NCI-H1930 (cell line): Measurements from ENCODE around the gene CFAP46.

Source experiments
- DNase-seq, 2 experiments: peaks; one replicate each; lab custom pipeline; 2025; lab: John Stamatoyannopoulos, UW

The CFAP46 gene

GRCh38 chr10:132942101-132943057 is at the start of gene CFAP46:
Gene CFAP46, minus strand, starts transcription at chr10:132942570. Its CDS starts 86 bp downstream, at chr10:132942484.
- peak; percentile 29 to 62 for DNase-seq

- no peak for DNase-seq
Observed at GRCh38 chr10:132991706-132992432, 49.5 kb upstream of the CFAP46 start.

- DNase-seq: no peak
Observed at GRCh38 chr10:132990684-132991545, 48.5 kb upstream of the CFAP46 start.

- no peak for DNase-seq
Observed at GRCh38 chr10:132989476-132990415, 47.4 kb upstream of the CFAP46 start.

- DNase-seq: no peak
Observed at GRCh38 chr10:132988988-132989387, 46.6 kb upstream of the CFAP46 start.

GRCh38 chr10:132987671-132988571 is 45.6 kb upstream of the CFAP46 start:
- no peak for DNase-seq

- DNase-seq: no peak
Observed at GRCh38 chr10:132986978-132987377, 44.6 kb upstream of the CFAP46 start.

- no peak for DNase-seq
Observed at GRCh38 chr10:132986576-132986975, 44.2 kb upstream of the CFAP46 start.

- DNase-seq: no peak
Observed at GRCh38 chr10:132986076-132986475, 43.7 kb upstream of the CFAP46 start.

GRCh38 chr10:132985546-132985900 is 43.2 kb upstream of the CFAP46 start:
- DNase-seq: no peak

- no peak for DNase-seq
Observed at GRCh38 chr10:132984801-132985545, 42.6 kb upstream of the CFAP46 start.

- no peak for DNase-seq
Observed at GRCh38 chr10:132984008-132984295, 41.6 kb upstream of the CFAP46 start.

- DNase-seq: no peak
Observed at GRCh38 chr10:132983252-132984007, 41.1 kb upstream of the CFAP46 start.

GRCh38 chr10:132982301-132982989 is 40.1 kb upstream of the CFAP46 start:
- DNase-seq: no peak

GRCh38 chr10:132981746-132982145 is 39.4 kb upstream of the CFAP46 start:
- DNase-seq: no peak

- no peak for DNase-seq
Observed at GRCh38 chr10:132981173-132981555, 38.8 kb upstream of the CFAP46 start.

GRCh38 chr10:132980426-132981172 is 38.2 kb upstream of the CFAP46 start:
- no peak for DNase-seq
